ENCODE measurements around the gene CASP6. TPM values are rescaled to one million over a fixed set of nuclear protein-coding genes. Genes with fewer than 3 reads are reported as not detected.

The CASP6 gene
- total and polyA plus RNA-seq, 8 donors = 6.4 to 18.6 (median 10.3) TPM

DNA sequence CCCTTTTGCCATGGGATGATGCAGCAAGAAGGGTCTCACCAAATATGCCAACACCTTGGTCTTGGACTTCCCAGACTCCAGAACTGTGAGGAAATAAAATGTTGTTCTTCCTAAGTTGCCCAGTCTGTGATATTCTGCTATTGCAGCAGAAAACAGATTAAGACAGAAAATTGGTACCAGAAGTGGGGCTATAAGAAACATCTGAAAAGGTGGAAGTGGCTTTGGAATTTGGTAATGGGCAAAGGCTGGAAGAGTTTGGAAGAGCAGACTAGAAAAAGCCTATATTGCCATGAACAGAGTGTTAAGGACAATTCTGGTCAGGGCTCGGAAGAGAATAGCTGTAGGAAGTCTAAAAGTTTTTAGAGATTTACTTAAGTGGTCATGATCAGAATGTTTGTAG is 27.4 kb downstream of the CASP6 start:
- TF ChIP-seq, protein P1, sequence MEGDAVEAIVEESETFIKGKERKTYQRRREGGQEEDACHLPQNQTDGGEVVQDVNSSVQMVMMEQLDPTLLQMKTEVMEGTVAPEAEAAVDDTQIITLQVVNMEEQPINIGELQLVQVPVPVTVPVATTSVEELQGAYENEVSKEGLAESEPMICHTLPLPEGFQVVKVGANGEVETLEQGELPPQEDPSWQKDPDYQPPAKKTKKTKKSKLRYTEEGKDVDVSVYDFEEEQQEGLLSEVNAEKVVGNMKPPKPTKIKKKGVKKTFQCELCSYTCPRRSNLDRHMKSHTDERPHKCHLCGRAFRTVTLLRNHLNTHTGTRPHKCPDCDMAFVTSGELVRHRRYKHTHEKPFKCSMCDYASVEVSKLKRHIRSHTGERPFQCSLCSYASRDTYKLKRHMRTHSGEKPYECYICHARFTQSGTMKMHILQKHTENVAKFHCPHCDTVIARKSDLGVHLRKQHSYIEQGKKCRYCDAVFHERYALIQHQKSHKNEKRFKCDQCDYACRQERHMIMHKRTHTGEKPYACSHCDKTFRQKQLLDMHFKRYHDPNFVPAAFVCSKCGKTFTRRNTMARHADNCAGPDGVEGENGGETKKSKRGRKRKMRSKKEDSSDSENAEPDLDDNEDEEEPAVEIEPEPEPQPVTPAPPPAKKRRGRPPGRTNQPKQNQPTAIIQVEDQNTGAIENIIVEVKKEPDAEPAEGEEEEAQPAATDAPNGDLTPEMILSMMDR (IDR thresholded peaks at IDR 0.05) = no peak
- Histone ChIP-seq H3K4me3 (no peak overlapping the region), H3K27me3 (no peaks in the 10 kb centered on the region), H3K27ac (no peak overlapping the region), H3K9me3 (no peaks in the 10 kb centered on the region), H3K36me3 (no peaks in the 10 kb centered on the region), H3K4me1 (no peaks in the 10 kb centered on the region)
- no peak for ATAC-seq
- DNase-seq = no peak
- intact Hi-C loops (cut with DNase I) = no loop called here
- 94 to 100% methylated on average over 1 of the region's 1 CpG for WGBS, 2 donors
- no peak for FAIRE-seq

DNA sequence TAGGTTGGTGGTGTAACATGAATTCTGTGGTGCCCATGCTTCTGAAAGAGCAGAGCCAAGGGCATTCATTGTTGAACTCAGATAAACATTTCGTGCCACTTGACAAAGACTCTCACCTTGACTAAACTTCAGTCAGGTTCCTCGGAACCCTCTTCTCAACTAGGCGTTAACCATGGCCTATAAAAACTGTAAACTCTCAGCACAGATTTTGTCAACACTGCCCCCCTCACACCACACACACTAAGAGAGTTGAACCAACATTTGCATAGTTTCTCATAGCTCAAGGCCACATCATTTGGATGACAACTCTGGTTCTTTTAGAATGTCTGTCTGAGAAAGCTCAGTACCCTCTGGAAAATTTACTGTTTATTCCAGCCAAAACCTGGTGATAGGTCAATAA is 28.1 kb downstream of the CASP6 start:
- TF ChIP-seq, protein P1 (IDR thresholded peaks at IDR 0.05) = no peak
- no peak for FAIRE-seq
- Histone ChIP-seq H3K4me1 (no peaks in the 10 kb centered on the region), H3K4me3 (no peak overlapping the region), H3K27ac (no peak overlapping the region), H3K36me3 (no peaks in the 10 kb centered on the region), H3K9me3 (no peaks in the 10 kb centered on the region), H3K27me3 (no peaks in the 10 kb centered on the region)
- ATAC-seq = no peak
- no peak for DNase-seq
- 29 to 59% methylated on average over 3 of the region's 3 CpGs for WGBS, 2 donors
- intact Hi-C loops (cut with DNase I) = no loop called here

DNA sequence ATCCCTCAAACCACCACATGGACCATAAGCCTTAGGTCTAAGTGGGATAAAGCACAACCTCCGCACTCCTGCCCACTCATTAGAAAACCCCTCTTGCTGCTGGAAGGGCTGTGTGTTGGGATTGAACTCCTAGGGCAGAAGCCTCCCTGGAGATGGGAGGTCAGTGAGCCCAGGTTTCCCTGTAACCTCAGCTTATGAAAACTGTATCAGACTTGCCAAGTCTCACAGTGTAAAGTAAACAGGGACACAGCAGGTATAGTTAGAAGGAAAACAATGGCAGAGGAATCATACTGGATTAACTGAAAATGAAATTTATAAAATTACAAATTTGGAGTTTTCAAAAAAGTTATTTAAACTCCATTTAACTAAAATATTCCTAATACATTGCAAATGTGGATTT is 29.9 kb downstream of the CASP6 start:
- ATAC-seq = no peak
- no peak for DNase-seq
- Histone ChIP-seq H3K9me3 (no peaks in the 10 kb centered on the region), H3K27ac (no peak overlapping the region), H3K36me3 (no peaks in the 10 kb centered on the region), H3K27me3 (no peaks in the 10 kb centered on the region), H3K4me1 (no peaks in the 10 kb centered on the region), H3K4me3 (no peak overlapping the region)
- no peak for FAIRE-seq
- intact Hi-C loops (cut with DNase I) = no loop called here
- TF ChIP-seq, protein P1 (IDR thresholded peaks at IDR 0.05) = no peak
- 92 to 97% methylated on average over 1 of the region's 1 CpG for WGBS, 2 donors

DNA sequence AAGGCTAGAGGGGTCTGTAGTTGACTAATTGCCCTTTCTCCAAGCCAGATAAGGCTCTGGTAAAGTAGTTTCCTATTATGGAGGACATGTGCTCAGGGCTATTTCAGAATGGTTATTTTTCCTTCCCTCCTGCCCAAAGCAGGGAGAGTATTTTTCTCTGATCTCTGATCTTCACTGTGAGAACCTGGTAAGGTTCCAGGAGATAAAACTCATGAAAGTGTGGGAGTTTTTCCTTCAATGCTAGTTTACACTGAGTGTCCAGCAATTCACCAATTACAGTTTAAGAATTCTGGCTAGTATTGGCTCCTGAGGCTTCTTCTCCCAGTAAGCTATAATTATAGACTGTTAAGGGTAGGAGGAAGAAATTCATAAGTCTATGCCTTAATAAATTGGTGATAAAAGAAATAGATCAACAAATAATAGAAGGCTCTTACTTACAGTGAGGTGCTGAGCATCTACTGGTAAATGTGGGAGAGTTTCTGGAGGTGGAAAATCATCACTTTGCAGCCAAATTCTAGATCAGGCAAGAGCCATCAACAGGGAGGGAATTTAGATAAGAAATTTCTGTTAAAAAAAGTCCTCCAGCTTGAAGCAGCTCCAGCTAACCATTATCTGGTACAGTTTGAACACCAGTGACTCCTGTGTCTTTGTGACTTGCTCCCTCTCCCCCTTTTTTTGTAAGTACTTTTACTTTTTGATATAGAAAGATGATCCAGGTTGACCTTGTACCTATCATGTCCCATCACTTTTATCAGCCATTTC is 30.9 kb downstream of the CASP6 start:
- H3K4me3 ChIP-seq = no peak overlapping the region
- intact Hi-C loops (cut with DNase I) = no loop called here

DNA sequence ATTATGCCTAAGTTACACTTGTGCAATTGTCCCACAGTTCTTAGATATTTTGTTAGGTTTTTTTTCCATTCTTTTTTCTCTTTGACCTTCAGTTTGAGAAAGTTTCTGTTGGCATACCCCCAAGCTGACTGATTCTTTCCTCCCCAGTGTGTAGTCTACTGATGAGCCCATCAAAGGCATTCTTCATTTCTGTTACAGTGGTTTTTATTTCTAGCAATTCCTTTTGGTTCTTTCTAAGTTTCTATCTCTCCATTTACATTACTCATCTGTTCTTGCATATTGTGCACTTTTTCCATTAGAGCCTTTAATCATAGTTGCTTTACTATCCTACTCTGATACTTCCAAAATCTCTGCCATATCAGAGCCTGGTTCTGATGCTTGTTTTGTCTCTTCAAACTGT is 31.9 kb downstream of the CASP6 start:
- no peak for ATAC-seq
- FAIRE-seq = no peak
- no peaks in the 10 kb centered on the region for H3K4me1 ChIP-seq
- H3K9me3 ChIP-seq = no peaks in the 10 kb centered on the region
- no peak overlapping the region for H3K27ac ChIP-seq
- H3K27me3 ChIP-seq = no peaks in the 10 kb centered on the region
- H3K4me3 ChIP-seq = no peak overlapping the region
- H3K36me3 ChIP-seq = no peaks in the 10 kb centered on the region
- TF ChIP-seq, protein P1 (IDR thresholded peaks at IDR 0.05) = no peak
- intact Hi-C loops (cut with DNase I) = no loop called here
- DNase-seq = no peak

More for the DNA sequence above, 30.9 kb downstream of the CASP6 start:
- FAIRE-seq (no peak), ATAC-seq (no peak), DNase-seq (no peak)
- Histone ChIP-seq H3K27me3 (no peaks in the 10 kb centered on the region), H3K4me1 (no peaks in the 10 kb centered on the region), H3K36me3 (no peaks in the 10 kb centered on the region), H3K27ac (no peak overlapping the region), H3K9me3 (no peaks in the 10 kb centered on the region)
- TF ChIP-seq, protein P1 (IDR thresholded peaks at IDR 0.05) = no peak

Measured in pancreas (tissue), 10 donors.